Hepatocyte (in vitro differentiated cells): ENCODE results near the gene TNRC6A.

Source experiments
- EZH2 ChIP-seq: fragments of 200-600 bp; sonication (generic); IDR thresholded peaks from 2 replicates; pipeline ENCODE4 v1.6.1; 2016; ENCODE audit warnings: antibody characterized with exemption, mild to moderate bottlenecking, borderline replicate concordance
- TF ChIP-seq, protein P1 (sequence below): fragments of 200-600 bp; sonication (generic); IDR thresholded peaks from 2 replicates; pipeline ENCODE4 v1.5.1; 2016; ENCODE audit warnings: antibody characterized with exemption, mild to moderate bottlenecking; ENCODE audit not compliant: poor library complexity

DNA sequence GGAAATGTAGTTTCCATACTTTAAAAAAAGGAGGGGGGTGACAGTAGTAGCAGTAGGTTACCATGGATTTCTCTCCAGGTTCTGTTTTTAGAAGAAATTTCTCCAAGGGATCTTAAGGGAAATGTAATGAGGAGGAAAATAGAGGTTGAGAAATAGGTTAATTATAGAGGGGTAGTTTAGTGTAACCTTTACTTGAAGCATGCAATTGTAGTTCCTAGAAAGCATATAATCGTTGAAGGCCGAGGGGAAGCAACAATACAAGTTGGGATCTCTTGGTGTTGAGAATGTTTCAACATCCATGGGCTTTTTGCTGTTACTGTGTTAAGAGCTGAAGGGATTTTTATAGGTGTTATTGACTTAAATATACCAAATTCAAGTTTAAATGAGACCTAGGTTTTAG lies 25.1 kb downstream of the TNRC6A start:
- no peak for TF ChIP-seq EZH2
- TF ChIP-seq, protein P1, sequence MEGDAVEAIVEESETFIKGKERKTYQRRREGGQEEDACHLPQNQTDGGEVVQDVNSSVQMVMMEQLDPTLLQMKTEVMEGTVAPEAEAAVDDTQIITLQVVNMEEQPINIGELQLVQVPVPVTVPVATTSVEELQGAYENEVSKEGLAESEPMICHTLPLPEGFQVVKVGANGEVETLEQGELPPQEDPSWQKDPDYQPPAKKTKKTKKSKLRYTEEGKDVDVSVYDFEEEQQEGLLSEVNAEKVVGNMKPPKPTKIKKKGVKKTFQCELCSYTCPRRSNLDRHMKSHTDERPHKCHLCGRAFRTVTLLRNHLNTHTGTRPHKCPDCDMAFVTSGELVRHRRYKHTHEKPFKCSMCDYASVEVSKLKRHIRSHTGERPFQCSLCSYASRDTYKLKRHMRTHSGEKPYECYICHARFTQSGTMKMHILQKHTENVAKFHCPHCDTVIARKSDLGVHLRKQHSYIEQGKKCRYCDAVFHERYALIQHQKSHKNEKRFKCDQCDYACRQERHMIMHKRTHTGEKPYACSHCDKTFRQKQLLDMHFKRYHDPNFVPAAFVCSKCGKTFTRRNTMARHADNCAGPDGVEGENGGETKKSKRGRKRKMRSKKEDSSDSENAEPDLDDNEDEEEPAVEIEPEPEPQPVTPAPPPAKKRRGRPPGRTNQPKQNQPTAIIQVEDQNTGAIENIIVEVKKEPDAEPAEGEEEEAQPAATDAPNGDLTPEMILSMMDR = no peak
